IPS-11a (cell line): ENCODE measurements around the gene SDSL.

Source experiments
- H3K4me3 ChIP-seq: one replicate; pipeline ENCODE4 v1.5.1; 2013; ENCODE audit warnings: low read depth, low read length, control low read depth

The SDSL gene

GRCh38 chr12:113478351-113479011, 56.3 kb downstream of the SDSL start:
- H3K4me3 ChIP-seq = no peak overlapping the region

GRCh38 chr12:113479216-113479589, 57.0 kb downstream of the SDSL start:
- H3K4me3 ChIP-seq = no peak overlapping the region

- peak overlapping the region; percentile 20 for H3K4me3 ChIP-seq
These were observed 57.6 kb downstream of the SDSL start for GRCh38 chr12:113479590-113480335.

GRCh38 chr12:113480336-113480971, 58.3 kb downstream of the SDSL start:
- H3K4me3 ChIP-seq = no peak overlapping the region

- H3K4me3 ChIP-seq = no peak overlapping the region
These were observed 60.2 kb downstream of the SDSL start for GRCh38 chr12:113482334-113482733.

GRCh38 chr12:113485330-113485729, 63.1 kb downstream of the SDSL start:
- no peak overlapping the region for H3K4me3 ChIP-seq

GRCh38 chr12:113486722-113487121, 64.5 kb downstream of the SDSL start:
- no peak overlapping the region for H3K4me3 ChIP-seq
